Transverse colon (tissue), 4 donors: ENCODE measurements around the gene HSPA12A. TPM values are rescaled to one million over a fixed set of nuclear protein-coding genes. Genes with fewer than 3 reads are reported as not detected.

Source experiments
- DNase-seq: peaks from one replicate; pipeline ENCODE4 v3.0.0-alpha.2; 2019
- H3K27ac ChIP-seq, 4 donors: fragments of 200-600 bp; sonication (generic); 2 replicates each; pipeline ENCODE4 v1.5.1; 2016 to 2018; ENCODE audit warnings: inconsistent platforms in 4 of 4
- H3K27me3 ChIP-seq: fragments of 200-600 bp; sonication (generic); 2 replicates; pipeline ENCODE4 v1.5.1; 2017; ENCODE audit warnings: inconsistent platforms
- H3K36me3 ChIP-seq, 4 donors: fragments of 200-600 bp; sonication (generic); 2 replicates each; pipeline ENCODE4 v1.5.1; 2017 to 2019; ENCODE audit warnings: inconsistent platforms in 4 of 4
- H3K4me1 ChIP-seq, 4 donors: fragments of 200-600 bp; sonication (generic); 2 replicates each; pipeline ENCODE4 v1.5.1; 2017 to 2020; ENCODE audit warnings: inconsistent platforms in 4 of 4
- H3K4me3 ChIP-seq, 4 donors: fragments of 200-600 bp; sonication (generic); 1 replicate in 1 of 4; 2 replicates in 3 of 4; pipeline versions ENCODE4 v1.5.1 to v1.6.1; 2017 to 2019; ENCODE audit warnings: inconsistent platforms in 4 of 4
- H3K9me3 ChIP-seq, 2 donors: fragments of 200-600 bp; sonication (generic); 2 replicates each; pipeline ENCODE4 v1.5.1; 2017 to 2019; ENCODE audit warnings: inconsistent platforms in 2 of 2
- CTCF ChIP-seq, 5 experiments: fragments of 200-600 bp in 3 of 5; fragments of 450-650 bp in 2 of 5; sonication (generic) in 3 of 5; IDR thresholded peaks; 1 replicate in 2 of 5; 2 replicates in 3 of 5; pipeline ENCODE4 v1.5.1; 2016 to 2017; ENCODE audit warnings: antibody characterized with exemption in 5 of 5, inconsistent platforms in 3 of 5, mild to moderate bottlenecking in 2 of 5, moderate library complexity in 1 of 5
- EP300 ChIP-seq: sonication (generic); formaldehyde crosslinking; IDR thresholded peaks from one replicate; pipeline ENCODE4 v1.6.1; 2017; ENCODE audit warnings: antibody characterized with exemption, low read depth
- POLR2A ChIP-seq: fragments of 450-650 bp; IDR thresholded peaks from one replicate; pipeline ENCODE4 v1.6.1; 2016; ENCODE audit warnings: antibody characterized with exemption, mild to moderate bottlenecking, moderate library complexity
- POLR2AphosphoS5 ChIP-seq, 3 donors: sonication (generic); formaldehyde crosslinking; IDR thresholded peaks; one replicate each; pipeline ENCODE4 v1.6.1; 2016; ENCODE audit warnings: antibody characterized with exemption in 3 of 3
- WGBS, 2 donors: methylation state at CpG; one replicate each; pipeline ENCODE4 v1.1.5; 2018; ENCODE audit warnings: low coverage in 1 of 2; 5-methylcytosine and 5-hydroxymethylcytosine counted together
- in situ Hi-C, 4 donors: fragments of 200-750 bp; cut with MboI; loops; one replicate each; pipeline versions ENCODE4 v1.15.0 to v1.15.1; 2017; ENCODE audit warnings: low sequenced_read_pairs in 3 of 4, low pct_ligation_motif_present in 1 of 4, low pct_unique_long_range_greater_than_20kb in 1 of 4
- intact Hi-C: fragments of 100-400 bp; cut with DNase I; formaldehyde crosslinking; loops from one replicate; pipeline ENCODE4 v1.15.1; 2023; ENCODE audit warnings: low total_unique reads
- total RNA-seq, 4 donors: library from RNA; depleted of rRNA; stranded (reverse); fragments of >200 nt; gene quantifications; one replicate each; pipeline ENCODE4 v1.1.0, GENCODE V29; 2016

Gene HSPA12A
- total RNA-seq, 4 donors from 2014 or later, result 6.4 to 52.3 (median 9.5) TPM

GRCh38 chr10:116718058-116718457 is 24.3 kb downstream of the HSPA12A start:
- H3K36me3 ChIP-seq, result no peaks in the 10 kb centered on the region
- intact Hi-C loops (no loop called here), in situ Hi-C loops (no loop called here)
- TF ChIP-seq POLR2A, result no peak
- no peak for TF ChIP-seq EP300
- TF ChIP-seq CTCF (IDR thresholded peaks at IDR 0.05), result no peak
- TF ChIP-seq POLR2AphosphoS5 (IDR thresholded peaks at IDR 0.05), result no peak
- H3K27ac ChIP-seq, result no peak overlapping the region
- 67% methylated on average over 2 of the region's 2 CpGs; no CpG with 5 or more reads in 1 of the 2 donors for WGBS, 2 donors
- H3K27me3 ChIP-seq, result no peaks in the 10 kb centered on the region
- DNase-seq, result no peak
- no peak overlapping the region for H3K4me3 ChIP-seq
- no peaks in the 10 kb centered on the region for H3K9me3 ChIP-seq
- H3K4me1 ChIP-seq, result peaks cover 0 to 18% (median 10%) of the 10 kb centered on the region in 4 donors

DNA sequence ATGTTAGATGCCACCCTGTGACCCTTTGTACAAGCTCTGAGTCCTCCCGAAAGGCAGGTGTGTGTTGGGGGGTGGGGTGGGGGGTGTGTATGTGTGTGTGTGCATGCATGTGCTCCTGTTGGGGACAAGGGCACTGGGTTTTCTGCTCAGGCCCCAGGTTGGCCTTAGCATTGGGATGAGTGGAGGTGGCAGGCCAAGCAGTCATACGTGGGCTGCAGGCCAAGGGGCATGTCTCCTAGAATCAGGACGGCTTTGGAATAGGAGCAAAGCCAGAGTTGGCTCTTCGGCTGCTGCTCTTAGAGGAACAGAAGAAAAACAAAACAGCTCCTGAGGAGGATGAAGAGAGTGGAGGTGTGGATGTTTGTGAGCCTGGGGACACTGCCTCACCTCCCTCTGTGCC is 26.0 kb downstream of the HSPA12A start:
- intact Hi-C loops, result no loop called here

GRCh38 chr10:116715839-116716377 is 26.5 kb downstream of the HSPA12A start:
- WGBS, 2 donors, result 90% methylated on average over 4 of the region's 4 CpGs; no CpG with 5 or more reads in 1 of the 2 donors
- H3K36me3 ChIP-seq, result no peaks in the 10 kb centered on the region
- H3K27me3 ChIP-seq, result no peaks in the 10 kb centered on the region
- DNase-seq, result no peak
- H3K4me1 ChIP-seq, result peaks cover 0 to 13% (median 10%) of the 10 kb centered on the region in 4 donors
- no peak overlapping the region for H3K27ac ChIP-seq
- no peak overlapping the region for H3K4me3 ChIP-seq
- intact Hi-C loops (no loop called here), in situ Hi-C loops (no loop called here)
- no peak for TF ChIP-seq POLR2AphosphoS5 (IDR thresholded peaks at IDR 0.05)
- H3K9me3 ChIP-seq, result no peaks in the 10 kb centered on the region

More for the DNA sequence above, 26.0 kb downstream of the HSPA12A start:
- Histone ChIP-seq H3K4me3 (no peak overlapping the region), H3K36me3 (no peaks in the 10 kb centered on the region), H3K27ac (no peak overlapping the region), H3K27me3 (no peaks in the 10 kb centered on the region), H3K4me1 (peaks cover 0 to 18% (median 10%) of the 10 kb centered on the region in 4 donors), H3K9me3 (no peaks in the 10 kb centered on the region)
- WGBS, 2 donors, result 63 to 83% methylated on average over 2 to 4 of the region's 4 CpGs
- in situ Hi-C loops, result no loop called here
- no peak for DNase-seq
- TF ChIP-seq POLR2A, result no peak
- no peak for TF ChIP-seq POLR2AphosphoS5 (IDR thresholded peaks at IDR 0.05)
- TF ChIP-seq CTCF (IDR thresholded peaks at IDR 0.05), result no peak
- no peak for TF ChIP-seq EP300

GRCh38 chr10:116715341-116715740 is 27.0 kb downstream of the HSPA12A start:
- TF ChIP-seq EP300 (no peak), CTCF (IDR thresholded peaks at IDR 0.05) (no peak)
- H3K36me3 ChIP-seq, result no peaks in the 10 kb centered on the region
- no peak overlapping the region for H3K4me3 ChIP-seq
- intact Hi-C loops, result no loop called here
- WGBS, 2 donors, result 86 to 88% methylated on average over 4 of the region's 4 CpGs
- H3K4me1 ChIP-seq, result peaks cover 0 to 8% (median 5%) of the 10 kb centered on the region in 4 donors
- in situ Hi-C loops, result no loop called here
- no peak for DNase-seq
- H3K9me3 ChIP-seq, result no peaks in the 10 kb centered on the region
- no peak overlapping the region for H3K27ac ChIP-seq
- H3K27me3 ChIP-seq, result no peaks in the 10 kb centered on the region

- Histone ChIP-seq H3K27me3 (no peaks in the 10 kb centered on the region), H3K27ac (no peak overlapping the region), H3K4me1 (no peaks in the 10 kb centered on the region), H3K9me3 (no peaks in the 10 kb centered on the region), H3K4me3 (no peak overlapping the region), H3K36me3 (no peaks in the 10 kb centered on the region)
- in situ Hi-C loops (no loop called here), intact Hi-C loops (no loop called here)
- TF ChIP-seq POLR2A, result no peak
- TF ChIP-seq POLR2AphosphoS5 (IDR thresholded peaks at IDR 0.05), result no peak
- no peak for TF ChIP-seq CTCF (IDR thresholded peaks at IDR 0.05)
- TF ChIP-seq EP300, result no peak
- DNase-seq, result no peak
- 40 to 41% methylated on average over 1 of the region's 1 CpG for WGBS, 2 donors
Measured at GRCh38 chr10:116713846-116714245, 28.5 kb downstream of the HSPA12A start.
